Epithelial cell of esophagus (primary cell): ENCODE results near the gene CYTH4.

Experiments used
- DNase-seq: peaks from one replicate; pipeline ENCODE4 v3.0.0; 2010; ENCODE audit warnings: low read depth
- H3K4me3 ChIP-seq: 2 replicates; pipeline ENCODE4 v1.5.1; 2011; ENCODE audit warnings: mild to moderate bottlenecking, low read length, control low read depth
- CTCF ChIP-seq: IDR thresholded peaks from 2 replicates; pipeline ENCODE4 v1.5.1; 2011; ENCODE audit warnings: low read depth, mild to moderate bottlenecking, low read length, control low read depth, inconsistent platforms; ENCODE audit not compliant: insufficient read depth; ENCODE audit errors: missing control alignments

CYTH4 gene

GRCh38 chr22:37337204-37337943 lies 55.1 kb downstream of the CYTH4 start:
- DNase-seq: peak; percentile 20
- no peak for TF ChIP-seq CTCF
- no peak overlapping the region for H3K4me3 ChIP-seq

- H3K4me3 ChIP-seq: no peak overlapping the region
- no peak for DNase-seq
- no peak for TF ChIP-seq CTCF
These were observed 56.4 kb downstream of the CYTH4 start for GRCh38 chr22:37338539-37339246.

- H3K4me3 ChIP-seq: no peak overlapping the region
- TF ChIP-seq CTCF: no peak
- no peak for DNase-seq
These were observed 58.3 kb downstream of the CYTH4 start for GRCh38 chr22:37340331-37341262.

GRCh38 chr22:37342065-37342464 lies 59.8 kb downstream of the CYTH4 start:
- no peak for DNase-seq
- TF ChIP-seq CTCF: no peak
- no peak overlapping the region for H3K4me3 ChIP-seq

GRCh38 chr22:37343348-37343747 lies 61.0 kb downstream of the CYTH4 start:
- no peak overlapping the region for H3K4me3 ChIP-seq
- no peak for TF ChIP-seq CTCF
- no peak for DNase-seq

- no peak for TF ChIP-seq CTCF
- no peak for DNase-seq
These were observed 61.8 kb downstream of the CYTH4 start for GRCh38 chr22:37343863-37344734.

More at GRCh38 chr22:37343863-37344734, 61.8 kb downstream of the CYTH4 start:
- no peak overlapping the region for H3K4me3 ChIP-seq
